ENCODE results near the gene KRT25.

The KRT25 gene

GRCh38 chr17:40755231-40755630 is at the start of gene KRT25:
Gene KRT25 (minus strand): TSS chr17:40755331. CDS start chr17:40755271, 60 bp downstream.
- FAIRE-seq (no peak), DNase-seq (ENCODE audit: insufficient read length, low spot score) (no peak)

GRCh38 chr17:40803617-40804082 is 48.5 kb upstream of the KRT25 start:
- peak; percentile 84 for FAIRE-seq

GRCh38 chr17:40801157-40801556 is 46.0 kb upstream of the KRT25 start:
- FAIRE-seq (no peak), DNase-seq (ENCODE audit: insufficient read length, low spot score) (no peak)

More at GRCh38 chr17:40803617-40804082, 48.5 kb upstream of the KRT25 start:
- DNase-seq (ENCODE audit: insufficient read length, low spot score): peak; percentile 86

- no peak for FAIRE-seq
- DNase-seq (ENCODE audit: insufficient read length, low spot score): no peak
Observed at GRCh38 chr17:40800381-40800780, 45.2 kb upstream of the KRT25 start.

GRCh38 chr17:40799859-40800258 is 44.7 kb upstream of the KRT25 start, which contains the start of gene KRT28:
Gene KRT28 (minus strand): TSS chr17:40799959. CDS start chr17:40799893, 66 bp downstream.
- no peak for DNase-seq (ENCODE audit: insufficient read length, low spot score)
- FAIRE-seq: no peak

- FAIRE-seq (no peak), DNase-seq (ENCODE audit: insufficient read length, low spot score) (no peak)
Observed at GRCh38 chr17:40796846-40797245, 41.7 kb upstream of the KRT25 start.

GRCh38 chr17:40795019-40795667 is 40.0 kb upstream of the KRT25 start:
- DNase-seq (ENCODE audit: insufficient read length, low spot score): no peak
- peak; percentile 66 for FAIRE-seq

GRCh38 chr17:40794466-40794865 is 39.3 kb upstream of the KRT25 start:
- DNase-seq (ENCODE audit: insufficient read length, low spot score) (no peak), FAIRE-seq (no peak)

- no peak for DNase-seq (ENCODE audit: insufficient read length, low spot score)
- no peak for FAIRE-seq
Observed at GRCh38 chr17:40793832-40794231, 38.7 kb upstream of the KRT25 start.

- FAIRE-seq (no peak), DNase-seq (ENCODE audit: insufficient read length, low spot score) (peak; percentile 30)
Observed at GRCh38 chr17:40791787-40792436, 36.8 kb upstream of the KRT25 start.

GRCh38 chr17:40791111-40791510 is 36.0 kb upstream of the KRT25 start:
- DNase-seq (ENCODE audit: insufficient read length, low spot score): no peak
- no peak for FAIRE-seq

GRCh38 chr17:40782450-40782849 is 27.3 kb upstream of the KRT25 start, which contains the start of gene KRT27:
Gene KRT27 (minus strand): TSS chr17:40782550. CDS start chr17:40782493, 57 bp downstream.
- DNase-seq (ENCODE audit: insufficient read length, low spot score): no peak
- FAIRE-seq: no peak

GRCh38 chr17:40779181-40779909 is 24.2 kb upstream of the KRT25 start:
- FAIRE-seq (no peak), DNase-seq (ENCODE audit: insufficient read length, low spot score) (no peak)

- FAIRE-seq: no peak
Observed at GRCh38 chr17:40778461-40778860, 23.3 kb upstream of the KRT25 start.

GRCh38 chr17:40777971-40778370 is 22.8 kb upstream of the KRT25 start:
- FAIRE-seq: no peak

More at GRCh38 chr17:40778461-40778860, 23.3 kb upstream of the KRT25 start:
- DNase-seq (ENCODE audit: insufficient read length, low spot score): no peak

GRCh38 chr17:40777459-40777858 is 22.3 kb upstream of the KRT25 start:
- DNase-seq (ENCODE audit: insufficient read length, low spot score) (no peak), FAIRE-seq (no peak)

More at GRCh38 chr17:40777971-40778370, 22.8 kb upstream of the KRT25 start:
- no peak for DNase-seq (ENCODE audit: insufficient read length, low spot score)

- no peak for DNase-seq (ENCODE audit: insufficient read length, low spot score)
- FAIRE-seq: peak; percentile 16
Observed at GRCh38 chr17:40775945-40776344, 20.8 kb upstream of the KRT25 start.

GRCh38 chr17:40772101-40772500 is 17.0 kb upstream of the KRT25 start, which contains the start of gene KRT26:
Gene KRT26 (minus strand): TSS chr17:40772201. CDS start chr17:40772113, 88 bp downstream.
- no peak for DNase-seq (ENCODE audit: insufficient read length, low spot score)
- no peak for FAIRE-seq

GRCh38 chr17:40765657-40766056 is 10.5 kb upstream of the KRT25 start:
- DNase-seq (ENCODE audit: insufficient read length, low spot score) (no peak), FAIRE-seq (no peak)

GRCh38 chr17:40763752-40764151 is 8.6 kb upstream of the KRT25 start:
- FAIRE-seq (no peak), DNase-seq (ENCODE audit: insufficient read length, low spot score) (no peak)
